Natural killer cell treated with Interleukin-12 subunit alpha and Interleukin-12 subunit beta and Interleukin-15 and Interleukin-18, amount 100 ng/mL, for 72 hours (primary cell): Measurements from ENCODE around the gene EGF. TPM values are rescaled to one million over a fixed set of nuclear protein-coding genes. Genes with fewer than 3 reads are reported as not detected.

Experiments
- ATAC-seq, 2 donors: fragments of 150-1000 bp; cut with Tn5 transposase in 1 of 2; sonication (Bioruptor Pico), chemical (Tn5 transposase) in 1 of 2; 2 replicates each; pipeline ENCODE4 v1.10.0; 2021
- DNase-seq: peaks from one replicate; pipeline ENCODE4 v3.0.0; 2022; ENCODE audit warnings: low spot score
- H3K27ac Mint-ChIP-seq, 2 donors: 1 replicate in 1 of 2; 2 replicates in 1 of 2; pipeline ENCODE4 v1.8.0; 2022; ENCODE audit warnings: mixed read lengths in 2 of 2, mild to moderate bottlenecking in 1 of 2, moderate library complexity in 1 of 2
- H3K27me3 Mint-ChIP-seq, 2 donors: 1 replicate in 1 of 2; 2 replicates in 1 of 2; pipeline ENCODE4 v1.8.0; 2022; ENCODE audit warnings: mixed read lengths in 2 of 2
- H3K36me3 Mint-ChIP-seq: one replicate; pipeline ENCODE4 v1.8.0; 2022; ENCODE audit warnings: mixed read lengths
- H3K4me1 Mint-ChIP-seq, 2 donors: 1 replicate in 1 of 2; 2 replicates in 1 of 2; pipeline ENCODE4 v1.8.0; 2022; ENCODE audit warnings: low read depth in 2 of 2, mixed read lengths in 2 of 2, mild to moderate bottlenecking in 1 of 2
- H3K4me3 Mint-ChIP-seq: one replicate; pipeline ENCODE4 v1.8.0; 2022; ENCODE audit warnings: mixed read lengths
- H3K9me3 Mint-ChIP-seq: 2 replicates; pipeline ENCODE4 v1.8.0; 2022; ENCODE audit warnings: mixed read lengths
- total RNA-seq, 2 donors: library from RNA; stranded (reverse); gene quantifications; one replicate each; pipeline ENCODE4 v1.2.3, GENCODE V29; 2022

The EGF gene
- total RNA-seq, 2 donors from 2014 or later: not detected

GRCh38 chr4:109886303-109886702 is 26.4 kb upstream of the EGF start:
- H3K4me1 Mint-ChIP-seq: no peaks in the 10 kb centered on the region
- H3K27me3 Mint-ChIP-seq: peaks cover 8 to 14% of the 10 kb centered on the region in 2 donors
- no peak overlapping the region for H3K27ac Mint-ChIP-seq
- no peak overlapping the region for H3K4me3 Mint-ChIP-seq
- H3K36me3 Mint-ChIP-seq: no peaks in the 10 kb centered on the region
- H3K9me3 Mint-ChIP-seq: no peaks in the 10 kb centered on the region
- ATAC-seq (no peak), DNase-seq (no peak)

DNA sequence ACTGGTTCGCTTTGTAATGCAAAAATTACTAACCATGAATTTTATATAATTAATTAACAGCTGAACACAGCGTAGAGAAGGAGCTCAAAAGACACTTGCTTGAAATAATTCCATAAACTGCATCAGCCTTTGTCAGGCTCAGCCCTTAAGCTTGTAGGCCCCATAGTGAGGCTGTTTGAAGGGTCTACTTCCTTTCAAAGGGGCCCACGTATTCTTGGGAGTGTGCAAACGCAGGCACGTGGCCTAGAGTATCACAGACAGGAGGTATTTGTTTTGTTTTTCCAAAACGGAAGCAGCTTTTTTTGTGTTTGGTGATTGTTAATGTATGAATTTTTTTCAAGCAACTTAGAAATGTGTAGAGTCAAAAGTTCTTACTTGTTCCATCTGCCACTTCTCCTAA is 25.6 kb upstream of the EGF start:
- H3K9me3 Mint-ChIP-seq: no peaks in the 10 kb centered on the region
- H3K36me3 Mint-ChIP-seq: no peaks in the 10 kb centered on the region
- no peaks in the 10 kb centered on the region for H3K4me1 Mint-ChIP-seq
- DNase-seq: no peak
- no peak for ATAC-seq
- peaks cover 6 to 13% of the 10 kb centered on the region in 2 donors for H3K27me3 Mint-ChIP-seq
- H3K27ac Mint-ChIP-seq: no peak overlapping the region
- no peak overlapping the region for H3K4me3 Mint-ChIP-seq

GRCh38 chr4:109890076-109890475 is 22.6 kb upstream of the EGF start:
- H3K27me3 Mint-ChIP-seq: no peaks in the 10 kb centered on the region
- no peak overlapping the region for H3K27ac Mint-ChIP-seq
- ATAC-seq (no peak), DNase-seq (no peak)
- H3K4me1 Mint-ChIP-seq: no peaks in the 10 kb centered on the region
- no peak overlapping the region for H3K4me3 Mint-ChIP-seq
- no peaks in the 10 kb centered on the region for H3K9me3 Mint-ChIP-seq
- no peaks in the 10 kb centered on the region for H3K36me3 Mint-ChIP-seq

- Mint-ChIP-seq H3K4me3 (no peak overlapping the region), H3K4me1 (no peaks in the 10 kb centered on the region), H3K27me3 (peaks cover 14 to 27% of the 10 kb centered on the region in 2 donors), H3K9me3 (peaks cover 3% of the 10 kb centered on the region), H3K27ac (no peak overlapping the region), H3K36me3 (no peaks in the 10 kb centered on the region)
- DNase-seq (no peak), ATAC-seq (no peak)
Measured at GRCh38 chr4:109902559-109903251, 10.0 kb upstream of the EGF start.

DNA sequence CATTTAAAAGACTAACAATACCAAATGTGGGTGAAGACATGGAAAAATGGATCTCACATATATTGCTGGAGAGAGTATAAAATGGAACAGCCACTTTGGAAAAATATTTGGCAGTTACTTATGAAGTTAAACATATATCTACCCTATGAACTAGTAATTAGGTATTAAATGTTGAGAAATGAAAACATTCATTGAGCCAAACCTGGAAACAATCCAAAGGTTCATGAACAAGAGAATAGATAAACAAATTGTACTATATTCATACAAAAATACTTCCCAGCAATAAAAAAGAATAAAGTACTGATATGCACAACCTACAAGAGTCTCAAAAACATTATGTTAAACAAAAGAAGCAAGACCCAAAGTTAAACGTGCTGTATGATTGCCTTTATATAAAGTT is 4.0 kb upstream of the EGF start:
- DNase-seq (no peak), ATAC-seq (no peak)
- no peak overlapping the region for H3K4me3 Mint-ChIP-seq
- no peak overlapping the region for H3K27ac Mint-ChIP-seq
- H3K27me3 Mint-ChIP-seq: peaks cover 34 to 41% of the 10 kb centered on the region in 2 donors
- H3K36me3 Mint-ChIP-seq: no peaks in the 10 kb centered on the region
- H3K4me1 Mint-ChIP-seq: no peaks in the 10 kb centered on the region
- H3K9me3 Mint-ChIP-seq: no peaks in the 10 kb centered on the region

DNA sequence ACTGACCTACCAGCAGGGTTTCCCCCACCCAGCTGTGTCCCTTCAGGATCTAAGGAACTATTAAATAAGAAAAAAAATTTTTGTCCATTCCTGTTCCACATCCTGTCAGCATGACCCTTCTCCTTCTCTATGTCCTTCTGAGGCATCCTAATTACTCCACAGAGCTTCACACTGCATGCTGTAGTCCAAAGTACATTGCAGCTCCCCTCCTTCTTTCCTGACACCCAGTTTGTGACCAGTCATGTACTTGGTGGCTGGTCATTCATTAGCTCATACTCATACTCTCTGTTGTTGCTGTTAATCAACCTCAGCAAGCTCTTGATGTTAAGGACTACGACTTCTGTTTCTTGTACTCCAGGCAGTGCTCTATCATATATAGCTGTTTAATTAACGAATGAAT is 2.4 kb upstream of the EGF start:
- peaks cover 30 to 49% of the 10 kb centered on the region in 2 donors for H3K27me3 Mint-ChIP-seq
- no peak overlapping the region for H3K4me3 Mint-ChIP-seq
- H3K4me1 Mint-ChIP-seq: no peaks in the 10 kb centered on the region
- H3K36me3 Mint-ChIP-seq: no peaks in the 10 kb centered on the region
- H3K27ac Mint-ChIP-seq: no peak overlapping the region
- no peak for ATAC-seq
- no peaks in the 10 kb centered on the region for H3K9me3 Mint-ChIP-seq
- DNase-seq: no peak

DNA sequence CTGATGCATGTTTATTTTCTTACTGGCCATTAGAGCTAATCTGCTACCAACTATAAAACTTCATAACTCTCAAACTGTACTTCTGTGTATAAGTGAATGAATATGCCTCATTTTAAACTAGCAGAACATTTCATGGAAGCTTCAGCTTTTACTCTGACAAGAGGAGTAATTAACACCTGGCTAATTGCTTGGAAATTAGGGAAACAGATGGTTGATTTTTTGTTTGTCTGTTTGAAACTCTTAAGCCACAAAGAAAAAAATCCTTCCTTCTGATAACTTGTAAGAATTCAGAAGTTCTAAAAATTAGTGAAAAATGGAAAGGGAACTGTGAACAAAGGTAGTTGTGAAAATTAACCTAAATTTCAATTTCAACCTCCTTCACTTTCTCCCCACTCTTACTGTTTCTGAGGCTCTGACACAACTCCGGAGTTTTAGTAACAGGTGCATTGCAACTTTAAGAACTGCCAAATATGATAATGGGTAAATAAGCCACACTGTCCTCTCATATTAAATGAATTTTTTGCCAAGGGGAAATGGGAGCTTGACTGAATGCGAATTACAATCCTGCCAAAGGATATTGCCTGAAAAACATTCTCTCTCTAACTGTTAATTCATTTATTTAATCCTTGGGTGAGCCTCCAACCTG is 1.0 kb downstream of the EGF start:
- DNase-seq (no peak), ATAC-seq (no peak)
- no peaks in the 10 kb centered on the region for H3K4me1 Mint-ChIP-seq
- H3K4me3 Mint-ChIP-seq: no peak overlapping the region
- no peaks in the 10 kb centered on the region for H3K9me3 Mint-ChIP-seq
- H3K27ac Mint-ChIP-seq: no peak overlapping the region
- H3K27me3 Mint-ChIP-seq: peaks cover 29 to 37% of the 10 kb centered on the region in 2 donors
- H3K36me3 Mint-ChIP-seq: no peaks in the 10 kb centered on the region

DNA sequence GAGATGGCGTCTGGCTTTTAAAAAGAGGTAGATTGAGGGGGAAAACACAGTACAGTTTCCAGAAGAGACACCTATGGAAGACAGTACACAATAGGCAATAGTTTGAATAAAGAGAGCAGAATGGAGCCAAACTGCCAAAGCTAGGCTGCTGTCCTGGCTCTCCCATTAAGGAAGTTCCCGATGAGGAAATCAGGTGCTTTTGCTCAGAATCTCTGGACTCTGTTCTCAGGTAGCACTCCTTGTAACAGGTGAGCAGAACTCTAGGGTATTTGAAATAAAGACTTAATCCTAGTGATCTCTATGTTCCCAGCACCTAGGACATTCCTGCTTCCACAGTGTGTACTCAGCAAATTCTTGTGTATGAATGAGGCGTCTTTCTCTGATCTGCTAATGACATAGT is 1.6 kb downstream of the EGF start:
- Mint-ChIP-seq H3K36me3 (no peaks in the 10 kb centered on the region), H3K4me3 (no peak overlapping the region)
- ATAC-seq: no peak

GRCh38 chr4:109915385-109916026 is 2.8 kb downstream of the EGF start:
- peaks cover 29 to 35% of the 10 kb centered on the region in 2 donors for H3K27me3 Mint-ChIP-seq
- no peak overlapping the region for H3K4me3 Mint-ChIP-seq
- no peaks in the 10 kb centered on the region for H3K9me3 Mint-ChIP-seq
- H3K4me1 Mint-ChIP-seq: no peaks in the 10 kb centered on the region
- no peak overlapping the region for H3K27ac Mint-ChIP-seq
- DNase-seq (no peak), ATAC-seq (no peak)
- no peaks in the 10 kb centered on the region for H3K36me3 Mint-ChIP-seq

More for the DNA sequence above, 1.6 kb downstream of the EGF start:
- no peak for DNase-seq
- H3K9me3 Mint-ChIP-seq: no peaks in the 10 kb centered on the region
- peaks cover 31 to 43% of the 10 kb centered on the region in 2 donors for H3K27me3 Mint-ChIP-seq
- no peaks in the 10 kb centered on the region for H3K4me1 Mint-ChIP-seq
- no peak overlapping the region for H3K27ac Mint-ChIP-seq

- H3K4me3 Mint-ChIP-seq: no peak overlapping the region
- DNase-seq (no peak), ATAC-seq (no peak)
- no peaks in the 10 kb centered on the region for H3K9me3 Mint-ChIP-seq
- H3K4me1 Mint-ChIP-seq: no peaks in the 10 kb centered on the region
- H3K36me3 Mint-ChIP-seq: no peaks in the 10 kb centered on the region
- peaks cover 29 to 34% of the 10 kb centered on the region in 2 donors for H3K27me3 Mint-ChIP-seq
- no peak overlapping the region for H3K27ac Mint-ChIP-seq
Measured at GRCh38 chr4:109916027-109916409, 3.3 kb downstream of the EGF start.

GRCh38 chr4:109921384-109921808 is 8.7 kb downstream of the EGF start:
- Mint-ChIP-seq H3K9me3 (no peaks in the 10 kb centered on the region), H3K27ac (no peak overlapping the region), H3K36me3 (no peaks in the 10 kb centered on the region), H3K27me3 (peaks cover 6 to 20% of the 10 kb centered on the region in 2 donors), H3K4me1 (peaks cover 0 to 2% of the 10 kb centered on the region in 2 donors), H3K4me3 (no peak overlapping the region)
- ATAC-seq (no peak), DNase-seq (no peak)

DNA sequence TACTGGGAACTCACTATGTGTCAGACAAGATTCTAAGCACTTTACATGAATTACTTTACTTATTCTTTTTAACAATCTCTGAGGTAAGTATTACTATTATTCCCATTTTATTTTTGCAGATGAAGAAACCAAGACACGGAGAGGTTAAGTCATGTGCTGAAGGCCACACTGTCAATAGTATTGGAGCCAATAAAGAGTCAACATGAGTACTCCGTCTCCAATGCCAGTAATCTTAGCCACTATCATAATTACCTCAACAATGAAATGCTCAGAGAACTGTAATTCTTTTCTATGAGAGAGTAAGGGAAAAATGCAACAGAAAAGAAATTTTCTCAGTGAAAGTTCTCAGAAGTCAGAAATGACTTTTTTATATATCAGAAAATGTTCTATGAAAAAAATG is 12.7 kb downstream of the EGF start:
- H3K27me3 Mint-ChIP-seq: peaks cover 0 to 11% of the 10 kb centered on the region in 2 donors
- DNase-seq: no peak
- H3K4me1 Mint-ChIP-seq: peaks cover 0 to 2% of the 10 kb centered on the region in 2 donors
- no peak for ATAC-seq
- H3K9me3 Mint-ChIP-seq: no peaks in the 10 kb centered on the region
- H3K27ac Mint-ChIP-seq: no peak overlapping the region
- no peak overlapping the region for H3K4me3 Mint-ChIP-seq
- H3K36me3 Mint-ChIP-seq: no peaks in the 10 kb centered on the region

DNA sequence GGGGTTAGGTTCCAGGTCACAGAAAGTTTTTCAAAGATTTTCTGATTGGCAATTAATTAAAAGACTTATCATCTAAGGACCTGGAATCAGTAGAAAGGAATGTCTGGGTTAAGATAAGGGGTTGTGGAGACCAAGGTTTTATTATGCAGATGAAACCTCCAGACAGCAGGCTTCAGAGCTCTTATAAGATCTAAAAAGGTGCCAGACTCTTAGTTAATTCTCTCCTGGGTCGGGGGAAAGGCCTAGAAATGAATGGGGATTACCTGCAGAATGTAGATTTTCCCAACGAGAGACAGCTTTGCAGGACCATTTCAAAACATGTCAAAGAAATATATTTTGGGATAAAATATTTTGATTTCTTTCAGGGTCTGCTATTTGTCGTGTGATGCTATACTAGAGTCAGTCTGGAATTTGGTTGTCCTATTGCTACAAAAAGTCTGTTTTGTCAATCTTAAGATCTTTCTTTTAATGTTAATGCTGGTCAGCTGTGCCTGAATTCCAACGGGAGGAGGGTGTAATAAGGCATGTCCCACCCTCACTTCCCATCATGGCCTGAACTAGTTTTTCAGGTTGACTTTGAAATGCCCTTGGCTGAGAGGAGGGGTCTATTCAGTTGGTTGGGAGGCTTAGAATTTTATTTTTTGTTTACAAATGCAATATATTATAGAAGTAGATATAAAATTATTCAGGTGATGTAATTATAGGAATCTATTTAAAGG is 15.8 kb downstream of the EGF start:
- peaks cover 0 to 11% of the 10 kb centered on the region in 2 donors for H3K27me3 Mint-ChIP-seq
- DNase-seq: no peak
- no peaks in the 10 kb centered on the region for H3K9me3 Mint-ChIP-seq
- ATAC-seq: no peak
- H3K4me3 Mint-ChIP-seq: no peak overlapping the region
- H3K4me1 Mint-ChIP-seq: peaks cover 0 to 2% of the 10 kb centered on the region in 2 donors
- H3K27ac Mint-ChIP-seq: no peak overlapping the region
- H3K36me3 Mint-ChIP-seq: no peaks in the 10 kb centered on the region

DNA sequence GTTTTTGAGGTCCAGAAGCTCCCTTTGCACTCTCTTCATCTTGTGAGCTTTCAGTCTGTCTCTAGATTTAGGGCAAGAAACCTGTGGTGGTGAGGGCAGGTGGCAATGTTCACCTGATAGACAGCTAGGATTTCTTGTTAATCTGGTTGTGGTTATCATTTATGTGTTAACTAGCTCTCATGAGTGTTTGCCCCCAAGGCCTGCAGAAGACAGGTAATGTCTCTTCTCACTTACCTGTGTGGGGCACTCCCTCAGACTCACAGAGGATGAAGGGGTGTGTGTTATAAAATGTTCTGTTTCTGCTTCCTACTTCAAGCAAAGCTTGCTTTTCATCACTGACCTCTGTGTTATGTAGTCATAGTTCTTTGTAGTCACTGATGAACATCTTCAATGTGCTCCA is 17.8 kb downstream of the EGF start:
- no peak overlapping the region for H3K27ac Mint-ChIP-seq
- no peak overlapping the region for H3K4me3 Mint-ChIP-seq
- ATAC-seq (no peak), DNase-seq (no peak)
- H3K4me1 Mint-ChIP-seq: no peaks in the 10 kb centered on the region
- no peaks in the 10 kb centered on the region for H3K9me3 Mint-ChIP-seq
- H3K27me3 Mint-ChIP-seq: peaks cover 0 to under 1% of the 10 kb centered on the region in 2 donors
- H3K36me3 Mint-ChIP-seq: no peaks in the 10 kb centered on the region
